Memory B cell (primary cell): ENCODE measurements around the gene FDXACB1.

Experiments used
- ATAC-seq: fragments of 150-1000 bp; cut with Tn5 transposase; 2 replicates; pipeline ENCODE4 v1.10.0; 2021; ENCODE audit warnings: low read depth, mild to moderate bottlenecking, moderate library complexity
- DNase-seq, 2 donors: peaks; one replicate each; pipeline ENCODE4 v3.0.0; 2022; ENCODE audit warnings: low spot score in 2 of 2
- H3K27ac Mint-ChIP-seq: one replicate; pipeline ENCODE4 v1.8.0; 2022; ENCODE audit warnings: mild to moderate bottlenecking, moderate library complexity, mixed read lengths
- H3K27me3 Mint-ChIP-seq: one replicate; pipeline ENCODE4 v1.8.0; 2022; ENCODE audit warnings: mixed read lengths
- H3K36me3 Mint-ChIP-seq: one replicate; pipeline ENCODE4 v1.8.0; 2022; ENCODE audit warnings: mild to moderate bottlenecking, mixed read lengths
- H3K4me1 Mint-ChIP-seq: one replicate; pipeline ENCODE4 v1.8.0; 2022; ENCODE audit warnings: mixed read lengths
- H3K4me3 Mint-ChIP-seq: one replicate; pipeline ENCODE4 v1.8.0; 2022; ENCODE audit warnings: mild to moderate bottlenecking, moderate library complexity, mixed read lengths
- H3K9me3 Mint-ChIP-seq: one replicate; pipeline ENCODE4 v1.8.0; 2022; ENCODE audit warnings: mixed read lengths

FDXACB1 gene

GRCh38 chr11:111878385-111878848, 548 bp downstream of the FDXACB1 start:
- Mint-ChIP-seq H3K36me3 (peaks cover 5% of the 10 kb centered on the region), H3K9me3 (no peaks in the 10 kb centered on the region), H3K27me3 (no peaks in the 10 kb centered on the region), H3K4me1 (peaks cover 10% of the 10 kb centered on the region), H3K27ac (peak overlapping the region; percentile 99), H3K4me3 (peak overlapping the region; percentile 98)
- peak; percentile 0 for ATAC-seq
- DNase-seq, result no peak

GRCh38 chr11:111871693-111872161, 7.2 kb downstream of the FDXACB1 start:
- no peak for DNase-seq
- Mint-ChIP-seq H3K9me3 (no peaks in the 10 kb centered on the region), H3K27me3 (no peaks in the 10 kb centered on the region), H3K4me1 (peaks cover 10% of the 10 kb centered on the region), H3K4me3 (peak overlapping the region; percentile 92), H3K27ac (peak overlapping the region; percentile 95), H3K36me3 (peaks cover 17% of the 10 kb centered on the region)
- no peak for ATAC-seq

GRCh38 chr11:111870886-111871692, 7.9 kb downstream of the FDXACB1 start, which contains the start of gene ALG9:
Gene ALG9 (minus strand): TSS chr11:111871581. CDS start chr11:111871482, 99 bp downstream.
- Mint-ChIP-seq H3K27ac (peak within 1 kb of the TSS; percentile 95), H3K27me3 (no peaks in the 10 kb centered on the region), H3K36me3 (peaks cover 23% of the 10 kb centered on the region), H3K4me3 (peak within 1 kb of the TSS; percentile 92), H3K4me1 (peaks cover 12% of the 10 kb centered on the region), H3K9me3 (no peaks in the 10 kb centered on the region)
- ATAC-seq (peak; percentile 83), DNase-seq (peak; percentile 90 to 96)

GRCh38 chr11:111870522-111870885, 8.5 kb downstream of the FDXACB1 start:
- ATAC-seq (no peak), DNase-seq (no peak)
- H3K27ac Mint-ChIP-seq, result peak overlapping the region; percentile 95
- H3K27me3 Mint-ChIP-seq, result no peaks in the 10 kb centered on the region
- peak overlapping the region; percentile 92 for H3K4me3 Mint-ChIP-seq
- H3K4me1 Mint-ChIP-seq, result peaks cover 12% of the 10 kb centered on the region
- H3K36me3 Mint-ChIP-seq, result peaks cover 23% of the 10 kb centered on the region
- H3K9me3 Mint-ChIP-seq, result no peaks in the 10 kb centered on the region

GRCh38 chr11:111870113-111870512, 8.9 kb downstream of the FDXACB1 start:
- H3K9me3 Mint-ChIP-seq, result no peaks in the 10 kb centered on the region
- peaks cover 23% of the 10 kb centered on the region for H3K36me3 Mint-ChIP-seq
- H3K27ac Mint-ChIP-seq, result no peak overlapping the region
- peaks cover 12% of the 10 kb centered on the region for H3K4me1 Mint-ChIP-seq
- DNase-seq (no peak), ATAC-seq (no peak)
- no peaks in the 10 kb centered on the region for H3K27me3 Mint-ChIP-seq
- no peak overlapping the region for H3K4me3 Mint-ChIP-seq

- Mint-ChIP-seq H3K9me3 (no peaks in the 10 kb centered on the region), H3K27ac (no peak overlapping the region), H3K36me3 (peaks cover 28% of the 10 kb centered on the region), H3K27me3 (no peaks in the 10 kb centered on the region), H3K4me1 (no peaks in the 10 kb centered on the region), H3K4me3 (no peak overlapping the region)
- DNase-seq (no peak), ATAC-seq (no peak)
Measured at GRCh38 chr11:111860257-111860656, 18.7 kb downstream of the FDXACB1 start.

GRCh38 chr11:111855506-111855905, 23.5 kb downstream of the FDXACB1 start:
- Mint-ChIP-seq H3K27me3 (no peaks in the 10 kb centered on the region), H3K9me3 (no peaks in the 10 kb centered on the region), H3K36me3 (peaks cover 35% of the 10 kb centered on the region), H3K4me3 (no peak overlapping the region), H3K4me1 (no peaks in the 10 kb centered on the region), H3K27ac (no peak overlapping the region)
- ATAC-seq, result no peak
- no peak for DNase-seq

- ATAC-seq (no peak), DNase-seq (no peak)
- Mint-ChIP-seq H3K27me3 (no peaks in the 10 kb centered on the region), H3K4me1 (no peaks in the 10 kb centered on the region), H3K27ac (no peak overlapping the region), H3K4me3 (no peak overlapping the region), H3K36me3 (peaks cover 35% of the 10 kb centered on the region), H3K9me3 (no peaks in the 10 kb centered on the region)
Measured at GRCh38 chr11:111852103-111852502, 26.9 kb downstream of the FDXACB1 start.

GRCh38 chr11:111851636-111852035, 27.3 kb downstream of the FDXACB1 start:
- DNase-seq (no peak), ATAC-seq (no peak)
- Mint-ChIP-seq H3K27me3 (no peaks in the 10 kb centered on the region), H3K27ac (no peak overlapping the region), H3K4me3 (no peak overlapping the region), H3K4me1 (no peaks in the 10 kb centered on the region), H3K36me3 (peaks cover 34% of the 10 kb centered on the region), H3K9me3 (no peaks in the 10 kb centered on the region)

- peaks cover 33% of the 10 kb centered on the region for H3K36me3 Mint-ChIP-seq
Measured at GRCh38 chr11:111851067-111851466, 27.9 kb downstream of the FDXACB1 start.

GRCh38 chr11:111849631-111850030, 29.3 kb downstream of the FDXACB1 start:
- no peak overlapping the region for H3K27ac Mint-ChIP-seq
- H3K27me3 Mint-ChIP-seq, result no peaks in the 10 kb centered on the region
- H3K4me3 Mint-ChIP-seq, result no peak overlapping the region
- H3K4me1 Mint-ChIP-seq, result no peaks in the 10 kb centered on the region
- ATAC-seq (no peak), DNase-seq (no peak)
- peaks cover 25% of the 10 kb centered on the region for H3K36me3 Mint-ChIP-seq
- H3K9me3 Mint-ChIP-seq, result no peaks in the 10 kb centered on the region

More at GRCh38 chr11:111851067-111851466, 27.9 kb downstream of the FDXACB1 start:
- ATAC-seq (no peak), DNase-seq (no peak)
- no peak overlapping the region for H3K4me3 Mint-ChIP-seq
- H3K27ac Mint-ChIP-seq, result no peak overlapping the region
- no peaks in the 10 kb centered on the region for H3K27me3 Mint-ChIP-seq
- H3K9me3 Mint-ChIP-seq, result no peaks in the 10 kb centered on the region
- no peaks in the 10 kb centered on the region for H3K4me1 Mint-ChIP-seq

GRCh38 chr11:111846636-111847035, 32.3 kb downstream of the FDXACB1 start:
- DNase-seq (no peak), ATAC-seq (no peak)
- Mint-ChIP-seq H3K4me1 (no peaks in the 10 kb centered on the region), H3K27me3 (no peaks in the 10 kb centered on the region), H3K9me3 (no peaks in the 10 kb centered on the region), H3K36me3 (peaks cover 22% of the 10 kb centered on the region), H3K4me3 (no peak overlapping the region), H3K27ac (no peak overlapping the region)

- no peak overlapping the region for H3K27ac Mint-ChIP-seq
- no peaks in the 10 kb centered on the region for H3K9me3 Mint-ChIP-seq
- H3K27me3 Mint-ChIP-seq, result no peaks in the 10 kb centered on the region
- no peak for DNase-seq
- ATAC-seq, result no peak
- no peaks in the 10 kb centered on the region for H3K4me1 Mint-ChIP-seq
- H3K36me3 Mint-ChIP-seq, result peaks cover 22% of the 10 kb centered on the region
- H3K4me3 Mint-ChIP-seq, result no peak overlapping the region
Measured at GRCh38 chr11:111846063-111846462, 32.9 kb downstream of the FDXACB1 start.

- peak overlapping the region; percentile 31 for H3K27ac Mint-ChIP-seq
- H3K4me1 Mint-ChIP-seq, result no peaks in the 10 kb centered on the region
- H3K9me3 Mint-ChIP-seq, result no peaks in the 10 kb centered on the region
- peaks cover 20% of the 10 kb centered on the region for H3K36me3 Mint-ChIP-seq
- H3K4me3 Mint-ChIP-seq, result no peak overlapping the region
- no peak for ATAC-seq
- H3K27me3 Mint-ChIP-seq, result no peaks in the 10 kb centered on the region
- DNase-seq, result no peak
Measured at GRCh38 chr11:111845276-111846028, 33.5 kb downstream of the FDXACB1 start.
